ENCODE measurements around the gene PRND. TPM values are rescaled to one million over a fixed set of nuclear protein-coding genes. Genes with fewer than 3 reads are reported as not detected.

The PRND gene
- total and polyA plus RNA-seq, 2 experiments from 2014 or later: 0.10 TPM; not detected in 1

- TF ChIP-seq, protein P1, sequence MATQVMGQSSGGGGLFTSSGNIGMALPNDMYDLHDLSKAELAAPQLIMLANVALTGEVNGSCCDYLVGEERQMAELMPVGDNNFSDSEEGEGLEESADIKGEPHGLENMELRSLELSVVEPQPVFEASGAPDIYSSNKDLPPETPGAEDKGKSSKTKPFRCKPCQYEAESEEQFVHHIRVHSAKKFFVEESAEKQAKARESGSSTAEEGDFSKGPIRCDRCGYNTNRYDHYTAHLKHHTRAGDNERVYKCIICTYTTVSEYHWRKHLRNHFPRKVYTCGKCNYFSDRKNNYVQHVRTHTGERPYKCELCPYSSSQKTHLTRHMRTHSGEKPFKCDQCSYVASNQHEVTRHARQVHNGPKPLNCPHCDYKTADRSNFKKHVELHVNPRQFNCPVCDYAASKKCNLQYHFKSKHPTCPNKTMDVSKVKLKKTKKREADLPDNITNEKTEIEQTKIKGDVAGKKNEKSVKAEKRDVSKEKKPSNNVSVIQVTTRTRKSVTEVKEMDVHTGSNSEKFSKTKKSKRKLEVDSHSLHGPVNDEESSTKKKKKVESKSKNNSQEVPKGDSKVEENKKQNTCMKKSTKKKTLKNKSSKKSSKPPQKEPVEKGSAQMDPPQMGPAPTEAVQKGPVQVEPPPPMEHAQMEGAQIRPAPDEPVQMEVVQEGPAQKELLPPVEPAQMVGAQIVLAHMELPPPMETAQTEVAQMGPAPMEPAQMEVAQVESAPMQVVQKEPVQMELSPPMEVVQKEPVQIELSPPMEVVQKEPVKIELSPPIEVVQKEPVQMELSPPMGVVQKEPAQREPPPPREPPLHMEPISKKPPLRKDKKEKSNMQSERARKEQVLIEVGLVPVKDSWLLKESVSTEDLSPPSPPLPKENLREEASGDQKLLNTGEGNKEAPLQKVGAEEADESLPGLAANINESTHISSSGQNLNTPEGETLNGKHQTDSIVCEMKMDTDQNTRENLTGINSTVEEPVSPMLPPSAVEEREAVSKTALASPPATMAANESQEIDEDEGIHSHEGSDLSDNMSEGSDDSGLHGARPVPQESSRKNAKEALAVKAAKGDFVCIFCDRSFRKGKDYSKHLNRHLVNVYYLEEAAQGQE (IDR thresholded peaks at IDR 0.05; ENCODE audit: unreplicated experiment): no peak
- TF ChIP-seq NANOG (IDR thresholded peaks at IDR 0.05; ENCODE audit: borderline replicate concordance) (no peak), CREB1 (CRISPR knock-in tag; IDR thresholded peaks at IDR 0.05; ENCODE audit: low read depth) (no peak), EZH2phosphoT487 (IDR thresholded peaks at IDR 0.05; ENCODE audit: unreplicated experiment) (no peak), STAT1 (IDR thresholded peaks at IDR 0.05; ENCODE audit: unreplicated experiment) (no peak), JUNB (IDR thresholded peaks at IDR 0.05; ENCODE audit: unreplicated experiment) (no peak)
- peaks cover 47% of the 10 kb centered on the region for H3K4me1 Mint-ChIP-seq
- no peaks in the 10 kb centered on the region; the same call in 2 of the 3 replicates for H3K36me3 Mint-ChIP-seq (ENCODE audit: low read depth)
- Histone ChIP-seq H3K4me1 (ENCODE audit: insufficient read depth) (peaks cover 32% of the 10 kb centered on the region), H3K4me2 (no peak overlapping the region), H3F3A (replicated peaks; ENCODE audit: low read depth) (peaks cover 5% of the 10 kb centered on the region; the same call in 1 of the 2 replicates), H3K27me3 (ENCODE audit: insufficient read depth) (peaks cover 9% of the 10 kb centered on the region), H3K36me3 (ENCODE audit: insufficient read depth) (no peaks in the 10 kb centered on the region), H3K9me2 (ENCODE audit: insufficient read depth) (no peaks in the 10 kb centered on the region), H4K20me1 (replicated peaks; ENCODE audit: insufficient read depth) (no peaks in the 10 kb centered on the region), H2AFZ (no peak overlapping the region), H3K4me3 (no peak overlapping the region), H3K79me2 (replicated peaks; ENCODE audit: insufficient read depth) (no peaks in the 10 kb centered on the region), H3K27ac (ENCODE audit: low read depth) (no peak overlapping the region)
- no peak overlapping the region for H3K27ac Mint-ChIP-seq
- no peak overlapping the region for H3K4me3 Mint-ChIP-seq
- peaks cover 22% of the 10 kb centered on the region for H3K27me3 Mint-ChIP-seq (ENCODE audit: insufficient read depth, low read depth, poor library complexity)
- DNase-seq (ENCODE audit: low spot score): no peak
- no peaks in the 10 kb centered on the region for H3K9me3 Mint-ChIP-seq
- ATAC-seq: no peak
These were observed 39.0 kb upstream of the PRND start for GRCh38 chr20:4682682-4683081.

DNA sequence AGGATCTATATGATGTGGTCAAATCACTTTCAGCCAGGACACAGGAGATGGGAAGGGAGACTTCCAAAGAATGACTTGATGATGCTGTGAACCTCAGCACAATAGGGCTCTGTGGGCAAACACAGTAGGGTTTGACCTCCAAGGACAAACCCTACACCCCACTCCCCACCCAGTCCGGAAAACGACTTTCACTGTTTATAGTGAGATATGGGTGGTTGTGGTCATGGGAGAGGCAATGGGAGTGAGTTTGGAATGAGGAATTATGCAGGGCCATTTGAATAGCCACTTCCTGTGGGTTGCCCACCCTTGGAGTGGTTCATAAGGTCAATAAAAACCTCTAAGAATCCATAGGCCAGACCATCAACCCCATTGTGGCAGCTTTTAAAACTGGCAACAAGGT lies 38.4 kb upstream of the PRND start:
- Histone ChIP-seq H3K79me2 (replicated peaks; ENCODE audit: insufficient read depth) (peaks cover 2% of the 10 kb centered on the region; the same call in 1 of the 2 replicates), H3K4me1 (ENCODE audit: insufficient read depth) (peaks cover 38% of the 10 kb centered on the region), H3K4me2 (no peak overlapping the region), H3F3A (replicated peaks; ENCODE audit: low read depth) (peaks cover 5% of the 10 kb centered on the region; the same call in 1 of the 2 replicates), H3K9me2 (ENCODE audit: insufficient read depth) (no peaks in the 10 kb centered on the region), H3K27me3 (ENCODE audit: insufficient read depth) (peaks cover 9% of the 10 kb centered on the region), H3K27ac (ENCODE audit: low read depth) (no peak overlapping the region), H3K4me3 (no peak overlapping the region), H4K20me1 (replicated peaks; ENCODE audit: insufficient read depth) (no peaks in the 10 kb centered on the region), H2AFZ (no peak overlapping the region), H3K36me3 (ENCODE audit: insufficient read depth) (no peaks in the 10 kb centered on the region)
- Mint-ChIP-seq H3K36me3 (ENCODE audit: low read depth) (no peaks in the 10 kb centered on the region; the same call in 2 of the 3 replicates), H3K4me3 (no peak overlapping the region), H3K9me3 (no peaks in the 10 kb centered on the region), H3K27me3 (ENCODE audit: insufficient read depth, low read depth, poor library complexity) (peaks cover 24% of the 10 kb centered on the region), H3K4me1 (peaks cover 50% of the 10 kb centered on the region), H3K27ac (no peak overlapping the region)
- ATAC-seq: no peak
- DNase-seq (ENCODE audit: low spot score): no peak
- TF ChIP-seq ETS1 (IDR thresholded peaks at IDR 0.05) (no peak), CTCF (conservative IDR thresholded peaks at IDR 0.05; ENCODE audit: low read depth in 2 of 2) (no peak), EZH2 (IDR thresholded peaks at IDR 0.05; ENCODE audit: low read depth, unreplicated experiment) (no peak), STAT1 (IDR thresholded peaks at IDR 0.05; ENCODE audit: unreplicated experiment) (no peak), ZNF114 (CRISPR knock-in tag; IDR thresholded peaks at IDR 0.05) (no peak), EZH2phosphoT487 (IDR thresholded peaks at IDR 0.05; ENCODE audit: unreplicated experiment) (no peak), POLR2AphosphoS5 (IDR thresholded peaks at IDR 0.05; ENCODE audit: low read depth) (no peak), NANOG (IDR thresholded peaks at IDR 0.05; ENCODE audit: borderline replicate concordance) (no peak), ZNF331 (CRISPR knock-in tag; IDR thresholded peaks at IDR 0.05; ENCODE audit: low read depth) (no peak)
- TF ChIP-seq, protein P1 (IDR thresholded peaks at IDR 0.05; ENCODE audit: unreplicated experiment): no peak
